Measurements from ENCODE around the gene ACTA2. TPM values are rescaled to one million over a fixed set of nuclear protein-coding genes. Genes with fewer than 3 reads are reported as not detected.

ACTA2 gene
- total RNA-seq, 1 experiment from 2014 or later = not detected

DNA sequence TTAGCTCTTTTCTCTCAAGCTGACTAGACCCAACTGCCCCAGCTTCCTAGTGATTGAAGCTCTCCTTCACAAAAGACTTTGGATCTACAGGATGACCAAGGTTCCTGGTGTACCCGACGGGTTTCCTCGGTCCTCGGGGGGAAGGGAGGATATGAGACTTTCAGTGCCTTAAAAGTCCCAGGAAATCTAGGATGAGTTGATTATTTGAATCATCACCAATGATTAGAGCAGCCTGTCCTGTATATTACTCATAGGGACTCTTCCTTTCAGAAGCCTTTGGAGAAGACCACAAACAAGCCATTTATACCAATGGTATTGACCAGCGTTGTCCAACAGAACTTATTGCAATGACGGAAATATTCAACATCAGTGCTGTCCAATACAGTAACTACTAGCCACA lies 6.1 kb upstream of the ACTA2 start:
- no TSS peak for BruUV-seq (replicated peaks)
- Mint-ChIP-seq H3K4me1 (ENCODE audit: low read depth, unreplicated experiment) (no peaks in the 10 kb centered on the region), H3K36me3 (ENCODE audit: insufficient read depth, unreplicated experiment) (no peaks in the 10 kb centered on the region)

DNA sequence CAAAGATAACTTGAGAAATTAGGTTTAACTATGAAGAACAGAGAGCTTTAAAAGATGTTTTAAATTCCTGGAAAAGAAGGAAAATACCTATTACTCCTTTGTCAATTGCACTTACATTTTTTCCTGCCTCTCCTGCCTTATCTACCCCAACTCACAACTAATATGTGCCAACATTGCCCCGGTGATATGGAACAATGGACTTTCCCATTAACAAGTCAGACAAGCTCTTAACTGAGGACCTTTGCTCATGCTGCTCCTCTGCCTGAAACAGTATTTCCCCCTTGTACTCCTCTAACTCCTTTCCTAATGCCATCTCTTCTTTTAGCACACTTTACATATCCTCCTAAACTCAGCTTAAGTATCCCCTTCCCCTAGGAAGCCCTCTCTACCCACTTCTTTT lies 4.8 kb upstream of the ACTA2 start:
- no peak overlapping the region for H3K4me3 ChIP-seq (ENCODE audit: low read depth, low read length)
- Mint-ChIP-seq H3K4me1 (ENCODE audit: low read depth, unreplicated experiment) (no peaks in the 10 kb centered on the region), H3K27ac (ENCODE audit: unreplicated experiment) (no peak overlapping the region), H3K9me3 (ENCODE audit: unreplicated experiment) (no peaks in the 10 kb centered on the region), H3K36me3 (ENCODE audit: insufficient read depth, unreplicated experiment) (no peaks in the 10 kb centered on the region), H3K27me3 (ENCODE audit: insufficient read depth, unreplicated experiment) (peaks cover 6% of the 10 kb centered on the region), H3K4me3 (ENCODE audit: unreplicated experiment) (no peak overlapping the region)
- intact Hi-C loops (cut with micrococcal nuclease; ENCODE audit: unreplicated experiment) = no loop called here
- no peak for DNase-seq
- no TSS peak for BruUV-seq (replicated peaks)
- POLR2A ChIA-PET = no interaction called here
- no peaks in the 10 kb centered on the region for H3K36me3 ChIP-seq (ENCODE audit: control insufficient read depth, insufficient read depth, low read length)
- H3K4me1 ChIP-seq = no peaks in the 10 kb centered on the region
- no peaks in the 10 kb centered on the region for H3K9me3 ChIP-seq
- H3K27me3 ChIP-seq (replicated peaks; ENCODE audit: control insufficient read depth, insufficient read depth, low read length) = no peaks in the 10 kb centered on the region
- TF ChIP-seq, protein P1, sequence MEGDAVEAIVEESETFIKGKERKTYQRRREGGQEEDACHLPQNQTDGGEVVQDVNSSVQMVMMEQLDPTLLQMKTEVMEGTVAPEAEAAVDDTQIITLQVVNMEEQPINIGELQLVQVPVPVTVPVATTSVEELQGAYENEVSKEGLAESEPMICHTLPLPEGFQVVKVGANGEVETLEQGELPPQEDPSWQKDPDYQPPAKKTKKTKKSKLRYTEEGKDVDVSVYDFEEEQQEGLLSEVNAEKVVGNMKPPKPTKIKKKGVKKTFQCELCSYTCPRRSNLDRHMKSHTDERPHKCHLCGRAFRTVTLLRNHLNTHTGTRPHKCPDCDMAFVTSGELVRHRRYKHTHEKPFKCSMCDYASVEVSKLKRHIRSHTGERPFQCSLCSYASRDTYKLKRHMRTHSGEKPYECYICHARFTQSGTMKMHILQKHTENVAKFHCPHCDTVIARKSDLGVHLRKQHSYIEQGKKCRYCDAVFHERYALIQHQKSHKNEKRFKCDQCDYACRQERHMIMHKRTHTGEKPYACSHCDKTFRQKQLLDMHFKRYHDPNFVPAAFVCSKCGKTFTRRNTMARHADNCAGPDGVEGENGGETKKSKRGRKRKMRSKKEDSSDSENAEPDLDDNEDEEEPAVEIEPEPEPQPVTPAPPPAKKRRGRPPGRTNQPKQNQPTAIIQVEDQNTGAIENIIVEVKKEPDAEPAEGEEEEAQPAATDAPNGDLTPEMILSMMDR (IDR thresholded peaks at IDR 0.05; ENCODE audit: insufficient read depth in 1 of 2, low read depth in 1 of 2, low read length in 1 of 2, severe bottlenecking in 1 of 2, unreplicated experiment in 1 of 2) = no peak
- CTCF ChIA-PET = no interaction called here

More for the DNA sequence above, 6.1 kb upstream of the ACTA2 start:
- Histone ChIP-seq H3K27me3 (replicated peaks; ENCODE audit: control insufficient read depth, insufficient read depth, low read length) (no peaks in the 10 kb centered on the region), H3K9me3 (no peaks in the 10 kb centered on the region), H3K4me3 (ENCODE audit: low read depth, low read length) (no peak overlapping the region), H3K36me3 (ENCODE audit: control insufficient read depth, insufficient read depth, low read length) (no peaks in the 10 kb centered on the region), H3K4me1 (no peaks in the 10 kb centered on the region)
- H3K9me3 Mint-ChIP-seq (ENCODE audit: unreplicated experiment) = no peaks in the 10 kb centered on the region
- TF ChIP-seq, protein P1 (IDR thresholded peaks at IDR 0.05; ENCODE audit: insufficient read depth in 1 of 2, low read depth in 1 of 2, low read length in 1 of 2, severe bottlenecking in 1 of 2, unreplicated experiment in 1 of 2) = no peak
- no peak overlapping the region for H3K27ac Mint-ChIP-seq (ENCODE audit: unreplicated experiment)
- no peak for DNase-seq
- ChIA-PET POLR2A (no interaction called here), CTCF (no interaction called here)
- peaks cover 9% of the 10 kb centered on the region for H3K27me3 Mint-ChIP-seq (ENCODE audit: insufficient read depth, unreplicated experiment)
- intact Hi-C loops (cut with micrococcal nuclease; ENCODE audit: unreplicated experiment) = no loop called here
- H3K4me3 Mint-ChIP-seq (ENCODE audit: unreplicated experiment) = no peak overlapping the region

DNA sequence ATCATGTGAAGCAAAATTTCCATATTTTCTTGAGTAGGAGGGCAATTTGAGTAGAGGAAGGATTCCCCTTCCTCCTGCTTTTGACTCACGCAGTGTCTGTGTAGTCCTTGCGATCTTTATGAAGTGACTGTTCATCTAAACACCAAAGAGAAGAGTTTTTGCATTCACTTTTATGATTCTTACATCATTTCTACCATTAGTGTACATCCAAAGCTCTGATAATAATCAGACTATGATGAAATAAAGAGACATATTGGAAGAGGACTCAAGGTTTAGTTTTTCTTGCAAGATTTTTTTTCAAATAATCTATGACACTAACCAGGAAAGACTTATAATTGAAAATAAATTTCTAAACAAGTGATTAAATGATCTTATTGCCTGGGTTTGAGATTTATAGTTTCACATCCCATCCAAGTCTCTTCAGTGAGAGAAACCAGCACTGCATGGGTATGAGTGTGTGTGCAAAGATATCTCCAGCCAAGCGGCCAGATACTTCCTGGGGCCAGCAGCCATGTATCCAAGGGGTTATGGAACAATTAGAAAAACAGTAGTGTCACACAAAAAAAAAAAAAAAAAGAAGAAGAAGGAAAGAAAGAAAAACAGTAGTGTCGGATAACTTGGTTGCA lies 2.0 kb upstream of the ACTA2 start:
- Mint-ChIP-seq H3K27me3 (ENCODE audit: insufficient read depth, unreplicated experiment) (peaks cover 9% of the 10 kb centered on the region), H3K9me3 (ENCODE audit: unreplicated experiment) (no peaks in the 10 kb centered on the region), H3K36me3 (ENCODE audit: insufficient read depth, unreplicated experiment) (no peaks in the 10 kb centered on the region), H3K27ac (ENCODE audit: unreplicated experiment) (no peak overlapping the region), H3K4me1 (ENCODE audit: low read depth, unreplicated experiment) (no peaks in the 10 kb centered on the region), H3K4me3 (ENCODE audit: unreplicated experiment) (no peak overlapping the region)
- TF ChIP-seq, protein P1 (IDR thresholded peaks at IDR 0.05; ENCODE audit: insufficient read depth in 1 of 2, low read depth in 1 of 2, low read length in 1 of 2, severe bottlenecking in 1 of 2, unreplicated experiment in 1 of 2) = no peak
- no TSS peak for BruUV-seq (replicated peaks)
- intact Hi-C loops (cut with micrococcal nuclease; ENCODE audit: unreplicated experiment) = no loop called here
- no peak for DNase-seq
- Histone ChIP-seq H3K27me3 (replicated peaks; ENCODE audit: control insufficient read depth, insufficient read depth, low read length) (no peaks in the 10 kb centered on the region), H3K4me3 (ENCODE audit: low read depth, low read length) (no peak overlapping the region), H3K36me3 (ENCODE audit: control insufficient read depth, insufficient read depth, low read length) (no peaks in the 10 kb centered on the region), H3K4me1 (no peaks in the 10 kb centered on the region), H3K9me3 (no peaks in the 10 kb centered on the region)
- ChIA-PET CTCF (no interaction called here), POLR2A (no interaction called here)
